ENCODE measurements around the gene OPCML. TPM values are rescaled to one million over a fixed set of nuclear protein-coding genes. Genes with fewer than 3 reads are reported as not detected.

Gene OPCML
- total and polyA plus RNA-seq, 2 of the 13 experiments (the other 11 are each of a cell fraction or from before 2014, with no cell fraction given), result not detected

DNA sequence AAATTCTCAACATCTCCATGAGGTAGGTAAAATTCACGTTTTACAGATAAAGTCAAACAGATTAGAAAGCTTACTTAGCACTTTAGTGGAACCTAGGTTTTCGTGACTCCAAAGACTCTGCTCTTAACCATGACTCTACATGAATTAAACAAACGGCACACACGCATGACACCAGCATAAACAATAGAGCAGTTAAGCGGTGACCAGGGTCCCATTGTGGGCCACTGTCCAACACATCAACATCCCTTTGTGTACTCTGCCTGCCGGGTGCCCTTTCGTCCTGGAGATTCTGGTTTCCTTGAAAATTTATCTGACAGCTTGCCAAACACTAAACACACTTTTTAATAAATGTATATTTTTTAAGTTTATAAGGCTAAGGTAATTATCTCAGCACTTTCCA lies 941.7 kb downstream of the OPCML start (continued):
- TF ChIP-seq ZNF234 (CRISPR knock-in tag; conservative IDR thresholded peaks at IDR 0.05), result no peak
- TF ChIP-seq FOXC1 (CRISPR knock-in tag; IDR thresholded peaks at IDR 0.05; ENCODE audit: borderline replicate concordance), result no peak
- no peak for TF ChIP-seq ZFX (CRISPR knock-in tag; IDR thresholded peaks at IDR 0.05; ENCODE audit: low read depth)
- no peak for TF ChIP-seq ZNF557 (CRISPR knock-in tag; IDR thresholded peaks at IDR 0.05)
- no peak for TF ChIP-seq DMTF1 (CRISPR knock-in tag; IDR thresholded peaks at IDR 0.05)
- TF ChIP-seq, protein P1, sequence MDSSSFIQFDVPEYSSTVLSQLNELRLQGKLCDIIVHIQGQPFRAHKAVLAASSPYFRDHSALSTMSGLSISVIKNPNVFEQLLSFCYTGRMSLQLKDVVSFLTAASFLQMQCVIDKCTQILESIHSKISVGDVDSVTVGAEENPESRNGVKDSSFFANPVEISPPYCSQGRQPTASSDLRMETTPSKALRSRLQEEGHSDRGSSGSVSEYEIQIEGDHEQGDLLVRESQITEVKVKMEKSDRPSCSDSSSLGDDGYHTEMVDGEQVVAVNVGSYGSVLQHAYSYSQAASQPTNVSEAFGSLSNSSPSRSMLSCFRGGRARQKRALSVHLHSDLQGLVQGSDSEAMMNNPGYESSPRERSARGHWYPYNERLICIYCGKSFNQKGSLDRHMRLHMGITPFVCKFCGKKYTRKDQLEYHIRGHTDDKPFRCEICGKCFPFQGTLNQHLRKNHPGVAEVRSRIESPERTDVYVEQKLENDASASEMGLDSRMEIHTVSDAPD (CRISPR knock-in tag; IDR thresholded peaks at IDR 0.05), result no peak

GRCh38 chr11:132589791-132590190 lies 942.5 kb downstream of the OPCML start:
- ChIA-PET POLR2A (no interaction called here), CTCF (ENCODE audit: low intra/inter-chr PET ratio, low total read pairs) (no interaction called here)
- Histone ChIP-seq H3K4me3 (replicated peaks in 1 of 3; ENCODE audit: insufficient read depth in 1 of 3, low read depth in 2 of 3, low read length in 3 of 3) (no peak overlapping the region), H3K27me3 (ENCODE audit: control insufficient read depth in 1 of 2, insufficient read depth in 2 of 2, low read length in 2 of 2) (no peaks in the 10 kb centered on the region), H4K20me1 (ENCODE audit: insufficient read depth, low read length) (no peaks in the 10 kb centered on the region), H3K79me2 (ENCODE audit: insufficient read depth, low read length) (no peaks in the 10 kb centered on the region), H3K4me1 (ENCODE audit: insufficient read depth, low read length) (no peaks in the 10 kb centered on the region), H3K4me2 (ENCODE audit: low read depth, low read length) (no peak overlapping the region), H3K36me3 (replicated peaks in 1 of 2; ENCODE audit: control insufficient read depth in 1 of 2, insufficient read depth in 2 of 2, low read length in 2 of 2) (no peaks in the 10 kb centered on the region), H3K9ac (ENCODE audit: insufficient read depth, low read depth, low read length) (no peak overlapping the region), H3K9me3 (ENCODE audit: low read length) (peaks cover 88% of the 10 kb centered on the region), H2AFZ (ENCODE audit: low read length) (no peak overlapping the region), H3K27ac (ENCODE audit: extremely low read length, insufficient read depth, low read length) (no peak overlapping the region)
- no peak for TF ChIP-seq ZNF570 (CRISPR knock-in tag; IDR thresholded peaks at IDR 0.05; ENCODE audit: borderline replicate concordance)
- TF ChIP-seq, protein P2, sequence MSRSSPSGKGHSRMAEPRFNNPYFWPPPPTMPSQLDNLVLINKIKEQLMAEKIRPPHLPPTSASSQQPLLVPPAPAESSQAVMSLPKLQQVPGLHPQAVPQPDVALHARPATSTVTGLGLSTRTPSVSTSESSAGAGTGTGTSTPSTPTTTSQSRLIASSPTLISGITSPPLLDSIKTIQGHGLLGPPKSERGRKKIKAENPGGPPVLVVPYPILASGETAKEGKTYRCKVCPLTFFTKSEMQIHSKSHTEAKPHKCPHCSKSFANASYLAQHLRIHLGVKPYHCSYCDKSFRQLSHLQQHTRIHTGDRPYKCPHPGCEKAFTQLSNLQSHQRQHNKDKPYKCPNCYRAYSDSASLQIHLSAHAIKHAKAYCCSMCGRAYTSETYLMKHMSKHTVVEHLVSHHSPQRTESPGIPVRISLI (CRISPR knock-in tag; IDR thresholded peaks at IDR 0.05; ENCODE audit: borderline replicate concordance), result no peak
- TF ChIP-seq NRL (CRISPR knock-in tag; IDR thresholded peaks at IDR 0.05; ENCODE audit: borderline replicate concordance), result no peak
- no peak for TF ChIP-seq ZNF350 (CRISPR knock-in tag; IDR thresholded peaks at IDR 0.05; ENCODE audit: borderline replicate concordance, low read depth)
- TF ChIP-seq MAZ (IDR thresholded peaks at IDR 0.05; ENCODE audit: borderline replicate concordance, low read depth, low read length), result no peak
- no peak for TF ChIP-seq MAZ (CRISPR knock-in tag; IDR thresholded peaks at IDR 0.05; ENCODE audit: low read depth)
- TF ChIP-seq KMT2A (CRISPR knock-in tag; IDR thresholded peaks at IDR 0.05), result no peak
- TF ChIP-seq, protein P1 (CRISPR knock-in tag; IDR thresholded peaks at IDR 0.05), result no peak
- no peak for TF ChIP-seq RFXANK (CRISPR knock-in tag; IDR thresholded peaks at IDR 0.05)
- no peak for TF ChIP-seq RELA (CRISPR knock-in tag; IDR thresholded peaks at IDR 0.05)
- TF ChIP-seq KAT8 (CRISPR knock-in tag; IDR thresholded peaks at IDR 0.05), result no peak
- WGBS (ENCODE audit: low lambda C conversion rate), result 0% methylated on average over 1 of the region's 1 CpG
- no peak for FAIRE-seq
- intact Hi-C loops (cut with micrococcal nuclease; ENCODE audit: unreplicated experiment), result no loop called here
- no TSS peak for BruUV-seq (replicated peaks)
- no peak for DNase-seq (ENCODE audit: low spot score)
- in situ Hi-C loops (cut with HindIII; ENCODE audit: extremely low pct_ligation_motif_present, low pct_unique_long_range_greater_than_20kb), result no loop called here
- ATAC-seq, result no peak

All from HepG2 (cell line).